SK-N-SH (cell line): ENCODE data around the gene VASP. TPM values are rescaled to one million over a fixed set of nuclear protein-coding genes. Genes with fewer than 3 reads are reported as not detected.

ENCODE experiments used
- CTCF ChIA-PET: fragments of 300-600, 350-600 bp; formaldehyde crosslinking; extraction: SDS; loops from one replicate; lab custom pipeline; 2021; lab: Yijun Ruan, JAX
- POLR2A ChIA-PET: fragments of 350-600 bp; sonication (Branson Sonifier 250); formaldehyde crosslinking; extraction: SDS; loops from one replicate; lab custom pipeline; 2020; ENCODE audit warnings: antibody characterized with exemption, inconsistent platforms; lab: Yijun Ruan, JAX
- DNase-seq: peaks from one replicate; pipeline ENCODE4 v3.0.0; 2012
- H2AFZ ChIP-seq: fragments of 200-600 bp; sonication (generic); 2 replicates; pipeline ENCODE4 v1.8.1; 2016; ENCODE audit warnings: antibody characterized with exemption, mild to moderate bottlenecking, low read depth
- H3F3A ChIP-seq: fragments of 200-600 bp; sonication (generic); replicated peaks from 2 replicates; pipeline ENCODE3; 2016; ENCODE audit warnings: antibody characterized with exemption, mild to moderate bottlenecking; ENCODE audit not compliant: insufficient read depth
- H3K27ac ChIP-seq, 2 experiments: fragments of 200-500 bp in 1 of 2; fragments of 200-600 bp in 1 of 2; sonication (Bioruptor generic) in 1 of 2; sonication (generic), shearing (Covaris generic) in 1 of 2; 2 replicates each; pipeline versions ENCODE4 v1.5.1 to v1.6.1; 2014 to 2016; ENCODE audit warnings: low read depth in 2 of 2, inconsistent platforms in 1 of 2, low read length in 1 of 2, mild to moderate bottlenecking in 1 of 2, mixed read lengths in 1 of 2
- H3K27me3 ChIP-seq: fragments of 200-600 bp; sonication (generic), shearing (Covaris generic); 2 replicates; pipeline ENCODE4 v1.6.1; 2016; ENCODE audit warnings: mixed run types; ENCODE audit not compliant: insufficient read depth
- H3K36me3 ChIP-seq, 2 experiments: fragments of 200-500 bp in 1 of 2; fragments of 200-600 bp in 1 of 2; sonication (Bioruptor generic) in 1 of 2; sonication (generic) in 1 of 2; replicated peaks in 1 of 2; 2 replicates each; pipeline versions ENCODE3 to v1.5.1; 2014 to 2016; ENCODE audit warnings: low read length in 1 of 2, mild to moderate bottlenecking in 1 of 2; ENCODE audit not compliant: insufficient read depth in 2 of 2, control insufficient read depth in 1 of 2
- H3K4me1 ChIP-seq, 2 experiments: fragments of 200-500 bp in 1 of 2; fragments of 200-600 bp in 1 of 2; sonication (Bioruptor generic) in 1 of 2; sonication (generic), shearing (Covaris generic) in 1 of 2; 2 replicates each; pipeline versions ENCODE4 v1.5.1 to v1.6.1; 2014 to 2016; ENCODE audit warnings: low read depth in 1 of 2, low read length in 1 of 2, mixed run types in 1 of 2; ENCODE audit not compliant: insufficient read depth in 2 of 2, control insufficient read depth in 1 of 2
- H3K4me2 ChIP-seq: fragments of 200-600 bp; sonication (generic), shearing (Covaris generic); 2 replicates; pipeline ENCODE4 v1.6.1; 2017; ENCODE audit warnings: mixed run types
- H3K4me3 ChIP-seq, 2 experiments: fragments of 200-500 bp in 1 of 2; fragments of 200-600 bp in 1 of 2; sonication (Bioruptor generic) in 1 of 2; sonication (generic), shearing (Covaris generic) in 1 of 2; 2 replicates each; pipeline versions ENCODE4 v1.5.1 to v1.8.1; 2014 to 2016; ENCODE audit warnings: low read depth in 2 of 2, inconsistent platforms in 1 of 2, low read length in 1 of 2, mild to moderate bottlenecking in 1 of 2, mixed read lengths in 1 of 2, moderate library complexity in 1 of 2
- H3K79me2 ChIP-seq: fragments of 200-600 bp; sonication (generic); 2 replicates; pipeline ENCODE4 v1.8.1; 2017; ENCODE audit warnings: mild to moderate bottlenecking; ENCODE audit not compliant: insufficient read depth
- H3K9ac ChIP-seq: fragments of 200-600 bp; sonication (generic); 2 replicates; pipeline ENCODE4 v1.6.1; 2017; ENCODE audit warnings: mixed run types
- H3K9me2 ChIP-seq: fragments of 200-600 bp; sonication (generic); 2 replicates; pipeline ENCODE4 v1.6.1; 2017; ENCODE audit warnings: mixed run types
- H3K9me3 ChIP-seq: fragments of 200-600 bp; sonication (generic); 2 replicates; pipeline ENCODE4 v1.6.1; 2017; ENCODE audit warnings: mixed run types, mild to moderate bottlenecking, moderate library complexity
- H4K20me1 ChIP-seq: fragments of 200-600 bp; sonication (generic); 2 replicates; pipeline ENCODE4 v1.6.1; 2017; ENCODE audit warnings: mild to moderate bottlenecking, mixed run types; ENCODE audit not compliant: insufficient read depth
- CHD2 ChIP-seq: fragments of 150-350 bp; IDR thresholded peaks from 2 replicates; pipeline ENCODE4 v1.6.1; 2018; ENCODE audit warnings: low read length; ENCODE audit not compliant: partially characterized antibody
- CTCF ChIP-seq: fragments of 200-600 bp; sonication (generic); IDR thresholded peaks from 2 replicates; pipeline ENCODE4 v1.6.1; 2017; ENCODE audit warnings: antibody characterized with exemption, mild to moderate bottlenecking, moderate library complexity
- ELF1 ChIP-seq: IDR thresholded peaks from 2 replicates; pipeline ENCODE4 v1.4.0; 2012
- FOXJ3 ChIP-seq: sonication (generic); formaldehyde crosslinking; IDR thresholded peaks from 2 replicates; pipeline ENCODE4 v1.5.1; 2020; ENCODE audit warnings: mild to moderate bottlenecking, missing genetic modification reagents
- GABPA ChIP-seq: IDR thresholded peaks from 2 replicates; pipeline ENCODE4 v1.4.0; 2012; ENCODE audit warnings: low read depth, mild to moderate bottlenecking
- GATA2 ChIP-seq: sonication (generic); formaldehyde crosslinking; IDR thresholded peaks from 2 replicates; pipeline ENCODE4 v1.5.0; 2020; ENCODE audit warnings: mild to moderate bottlenecking, missing genetic modification reagents
- NFIC ChIP-seq: IDR thresholded peaks from 2 replicates; pipeline ENCODE4 v1.4.0; 2012; ENCODE audit warnings: borderline replicate concordance
- NRF1 ChIP-seq: IDR thresholded peaks from 2 replicates; pipeline ENCODE4 v1.6.1; 2012; ENCODE audit warnings: low read depth, mild to moderate bottlenecking, low read length
- PBX3 ChIP-seq: IDR thresholded peaks from 2 replicates; pipeline ENCODE4; 2012
- POLR2AphosphoS5 ChIP-seq: IDR thresholded peaks from 2 replicates; pipeline ENCODE4 v1.6.1; 2012; ENCODE audit warnings: low read depth, low read length
- RAD21 ChIP-seq: IDR thresholded peaks from 2 replicates; pipeline ENCODE4 v1.6.1; 2012; ENCODE audit warnings: mild to moderate bottlenecking, low read length
- RCOR1 ChIP-seq: fragments of 150-350 bp; IDR thresholded peaks from 2 replicates; pipeline ENCODE4 v1.6.1; 2017; ENCODE audit warnings: antibody characterized with exemption, low read length
- REST ChIP-seq: IDR thresholded peaks from 2 replicates; pipeline ENCODE4 v1.6.1; 2012; ENCODE audit warnings: mild to moderate bottlenecking, low read depth, low read length, moderate library complexity
- RFX5 ChIP-seq: IDR thresholded peaks from 2 replicates; pipeline ENCODE4 v1.6.1; 2012; ENCODE audit warnings: mild to moderate bottlenecking, improper control_type of control experiment, low read length
- RXRA ChIP-seq: IDR thresholded peaks from 2 replicates; pipeline ENCODE4 v1.4.0; 2012; ENCODE audit warnings: low read depth, mild to moderate bottlenecking, borderline replicate concordance
- SMC3 ChIP-seq: IDR thresholded peaks from 2 replicates; pipeline ENCODE4 v1.6.1; 2012; ENCODE audit warnings: low read depth, low read length, improper control_type of control experiment
- TAF1 ChIP-seq: IDR thresholded peaks from 2 replicates; pipeline ENCODE4 v1.6.1; 2012; ENCODE audit warnings: low read depth, mild to moderate bottlenecking, low read length, moderate library complexity, borderline replicate concordance
- WGBS: methylation state at CpG from one replicate; pipeline ENCODE4 v1.1.6; 2017; ENCODE audit warnings: low lambda C conversion rate; 5-methylcytosine and 5-hydroxymethylcytosine counted together
- polyA plus RNA-seq, 3 experiments: library from polyadenylated mRNA; depleted of rRNA; stranded (reverse); fragments of >200 nt; gene quantifications; 2 replicates each; pipeline ENCODE4 v1.2.3, GENCODE V29; 2012
- TF ChIP-seq, protein P1 (sequence below): IDR thresholded peaks from 2 replicates; pipeline ENCODE4 v1.4.0; 2012; ENCODE audit warnings: low read depth
- TF ChIP-seq, protein P2 (sequence below): fragments of 150-350 bp; IDR thresholded peaks from 2 replicates; pipeline ENCODE4 v1.6.1; 2017; ENCODE audit warnings: antibody characterized with exemption, low read length, low read depth, borderline replicate concordance
- TF ChIP-seq, protein P3 (sequence below): fragments of 150-350 bp; IDR thresholded peaks from 2 replicates; pipeline ENCODE4 v1.6.1; 2016; ENCODE audit warnings: mild to moderate bottlenecking, low read depth, low read length

The VASP gene
- polyA plus RNA-seq, 1 of the 3 experiments (the other 2 are of a cell fraction), result 37.8 TPM

- Histone ChIP-seq H3K9me2 (no peaks in the 10 kb centered on the region), H3K4me2 (no peak overlapping the region), H3K79me2 (no peaks in the 10 kb centered on the region), H3K4me3 (no peak overlapping the region), H3K36me3 (no peaks in the 10 kb centered on the region), H3K27me3 (no peaks in the 10 kb centered on the region), H3F3A (peaks cover 8% of the 10 kb centered on the region), H4K20me1 (peaks cover 40% of the 10 kb centered on the region; the same call in 1 of the 2 replicates), H3K9ac (no peak overlapping the region), H3K4me1 (peaks cover 0 to 18% of the 10 kb centered on the region in 2 experiments; a peak in 1 of 4 replicates), H3K27ac (no peak overlapping the region), H3K9me3 (no peaks in the 10 kb centered on the region), H2AFZ (no peak overlapping the region)
- WGBS, result 63% methylated on average over 7 of the region's 7 CpGs
- POLR2A ChIA-PET, result no interaction called here
- TF ChIP-seq REST (no peak), POLR2AphosphoS5 (no peak), RXRA (no peak), GABPA (no peak), FOXJ3 (CRISPR knock-in tag) (no peak), NFIC (no peak), CHD2 (no peak), GATA2 (no peak), RAD21 (no peak), RFX5 (no peak), RCOR1 (no peak), NRF1 (no peak), CTCF (no peak), TAF1 (no peak), PBX3 (no peak), ELF1 (no peak), SMC3 (no peak)
- TF ChIP-seq, protein P1, sequence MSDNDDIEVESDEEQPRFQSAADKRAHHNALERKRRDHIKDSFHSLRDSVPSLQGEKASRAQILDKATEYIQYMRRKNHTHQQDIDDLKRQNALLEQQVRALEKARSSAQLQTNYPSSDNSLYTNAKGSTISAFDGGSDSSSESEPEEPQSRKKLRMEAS, result no peak
- TF ChIP-seq, protein P2, sequence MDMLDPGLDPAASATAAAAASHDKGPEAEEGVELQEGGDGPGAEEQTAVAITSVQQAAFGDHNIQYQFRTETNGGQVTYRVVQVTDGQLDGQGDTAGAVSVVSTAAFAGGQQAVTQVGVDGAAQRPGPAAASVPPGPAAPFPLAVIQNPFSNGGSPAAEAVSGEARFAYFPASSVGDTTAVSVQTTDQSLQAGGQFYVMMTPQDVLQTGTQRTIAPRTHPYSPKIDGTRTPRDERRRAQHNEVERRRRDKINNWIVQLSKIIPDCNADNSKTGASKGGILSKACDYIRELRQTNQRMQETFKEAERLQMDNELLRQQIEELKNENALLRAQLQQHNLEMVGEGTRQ, result no peak
- TF ChIP-seq, protein P3, sequence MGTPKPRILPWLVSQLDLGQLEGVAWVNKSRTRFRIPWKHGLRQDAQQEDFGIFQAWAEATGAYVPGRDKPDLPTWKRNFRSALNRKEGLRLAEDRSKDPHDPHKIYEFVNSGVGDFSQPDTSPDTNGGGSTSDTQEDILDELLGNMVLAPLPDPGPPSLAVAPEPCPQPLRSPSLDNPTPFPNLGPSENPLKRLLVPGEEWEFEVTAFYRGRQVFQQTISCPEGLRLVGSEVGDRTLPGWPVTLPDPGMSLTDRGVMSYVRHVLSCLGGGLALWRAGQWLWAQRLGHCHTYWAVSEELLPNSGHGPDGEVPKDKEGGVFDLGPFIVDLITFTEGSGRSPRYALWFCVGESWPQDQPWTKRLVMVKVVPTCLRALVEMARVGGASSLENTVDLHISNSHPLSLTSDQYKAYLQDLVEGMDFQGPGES, result no peak
- CTCF ChIA-PET, result interaction anchor here (0.6 to 27.6 kb wide), 5 partner anchors 10 to 42 kb away, joined by 3 to 870 read pairs (median 5); no protein-coding TSS in a partner anchor
- no peak for DNase-seq
These were observed 35.2 kb upstream of the VASP start for GRCh38 chr19:45471931-45472562.
